Activated CD8-positive, alpha-beta memory T cell treated with anti-CD3 and anti-CD28 coated beads, Interleukin-2, amount 50 U/mL, for 24 hours (primary cell): ENCODE data around the gene PRR5L.

Experiments used
- DNase-seq: peaks from one replicate; pipeline ENCODE4 v3.0.0-alpha.2; 2020; ENCODE audit errors: extremely low read depth

PRR5L gene

GRCh38 chr11:36326524-36327419 is 30.7 kb downstream of the PRR5L start:
- no peak for DNase-seq

- DNase-seq, result no peak
These were observed 33.0 kb downstream of the PRR5L start for GRCh38 chr11:36328966-36329673.

GRCh38 chr11:36330411-36330810 is 34.3 kb downstream of the PRR5L start:
- DNase-seq, result no peak

- no peak for DNase-seq
These were observed 37.4 kb downstream of the PRR5L start for GRCh38 chr11:36333468-36333867.

GRCh38 chr11:36333897-36334296 is 37.8 kb downstream of the PRR5L start:
- DNase-seq, result no peak

GRCh38 chr11:36339888-36340287 is 43.8 kb downstream of the PRR5L start:
- no peak for DNase-seq

GRCh38 chr11:36340897-36341296 is 44.8 kb downstream of the PRR5L start:
- DNase-seq, result no peak

- DNase-seq, result no peak
These were observed 45.8 kb downstream of the PRR5L start for GRCh38 chr11:36341915-36342314.

GRCh38 chr11:36342327-36342726 is 46.2 kb downstream of the PRR5L start:
- no peak for DNase-seq

- no peak for DNase-seq
These were observed 47.3 kb downstream of the PRR5L start for GRCh38 chr11:36343436-36343835.

GRCh38 chr11:36345084-36345511 is 49.0 kb downstream of the PRR5L start:
- DNase-seq, result no peak

GRCh38 chr11:36345535-36346141 is 49.5 kb downstream of the PRR5L start:
- no peak for DNase-seq

GRCh38 chr11:36346562-36347383 is 50.7 kb downstream of the PRR5L start:
- DNase-seq, result no peak

- DNase-seq, result no peak
These were observed 51.4 kb downstream of the PRR5L start for GRCh38 chr11:36347384-36347906.

- DNase-seq, result no peak
These were observed 53.5 kb downstream of the PRR5L start for GRCh38 chr11:36349351-36350136.

- no peak for DNase-seq
These were observed 54.0 kb downstream of the PRR5L start for GRCh38 chr11:36350137-36350513.

GRCh38 chr11:36352922-36353321 is 56.8 kb downstream of the PRR5L start:
- DNase-seq, result no peak

- DNase-seq, result no peak
These were observed 58.3 kb downstream of the PRR5L start for GRCh38 chr11:36354221-36355003.

- DNase-seq, result no peak
These were observed 60.1 kb downstream of the PRR5L start for GRCh38 chr11:36356201-36356600.

GRCh38 chr11:36357831-36358230 is 61.7 kb downstream of the PRR5L start:
- no peak for DNase-seq
